SKM-1 (cell line): ENCODE data around the gene TTF1.

Experiments
- DNase-seq: peaks from one replicate; lab custom pipeline; 2025; ENCODE audit not compliant: unreplicated experiment; lab: John Stamatoyannopoulos, UW

The TTF1 gene

GRCh38 chr9:132369421-132369820, 37.2 kb downstream of the TTF1 start:
- DNase-seq = no peak

GRCh38 chr9:132367613-132368313, 38.9 kb downstream of the TTF1 start:
- no peak for DNase-seq

GRCh38 chr9:132366481-132366880, 40.2 kb downstream of the TTF1 start:
- no peak for DNase-seq

GRCh38 chr9:132365986-132366385, 40.7 kb downstream of the TTF1 start:
- DNase-seq = no peak

GRCh38 chr9:132364068-132364467, 42.6 kb downstream of the TTF1 start:
- DNase-seq = no peak

- no peak for DNase-seq
Observed at GRCh38 chr9:132357764-132358163, 48.9 kb downstream of the TTF1 start.

- DNase-seq = no peak
Observed at GRCh38 chr9:132356324-132356924, 50.2 kb downstream of the TTF1 start.

- peak; percentile 95 for DNase-seq
Observed at GRCh38 chr9:132354637-132355355, 51.8 kb downstream of the TTF1 start, which contains the start of gene SETX. SETX (minus strand) TSS chr9:132354986; CDS start chr9:132349428, 5,558 bp downstream.

GRCh38 chr9:132351404-132352045, 55.1 kb downstream of the TTF1 start:
- no peak for DNase-seq

- DNase-seq = no peak
Observed at GRCh38 chr9:132350861-132351315, 55.8 kb downstream of the TTF1 start.

- DNase-seq = no peak
Observed at GRCh38 chr9:132348676-132349075, 58.0 kb downstream of the TTF1 start.

- DNase-seq = no peak
Observed at GRCh38 chr9:132346177-132346576, 60.5 kb downstream of the TTF1 start.

GRCh38 chr9:132341177-132341840, 65.3 kb downstream of the TTF1 start:
- no peak for DNase-seq

- DNase-seq = no peak
Observed at GRCh38 chr9:132334364-132334763, 72.3 kb downstream of the TTF1 start.

- DNase-seq = no peak
Observed at GRCh38 chr9:132333556-132333955, 73.1 kb downstream of the TTF1 start.

- DNase-seq = no peak
Observed at GRCh38 chr9:132328580-132328979, 78.1 kb downstream of the TTF1 start.

- no peak for DNase-seq
Observed at GRCh38 chr9:132327537-132327936, 79.1 kb downstream of the TTF1 start.
